Peyer's patch (tissue), 4 donors: ENCODE results near the gene ZNFX1. TPM values are rescaled to one million over a fixed set of nuclear protein-coding genes. Genes with fewer than 3 reads are reported as not detected.

ENCODE experiments used
- DNase-seq, 3 donors: peaks; one replicate each; pipeline ENCODE4 v3.0.0-alpha.2; 2017 to 2019
- H3K27ac ChIP-seq, 4 donors: fragments of 200-600 bp; sonication (generic); one replicate each; pipeline ENCODE4 v1.5.1; 2016 to 2019
- H3K27me3 ChIP-seq, 2 donors: fragments of 200-600 bp; sonication (generic); one replicate each; pipeline ENCODE4 v1.5.1; 2019
- H3K36me3 ChIP-seq, 3 donors: fragments of 200-600 bp; sonication (generic); one replicate each; pipeline ENCODE4 v1.5.1; 2016 to 2019
- H3K4me1 ChIP-seq, 4 donors: fragments of 200-600 bp; sonication (generic); one replicate each; pipeline ENCODE4 v1.5.1; 2016 to 2019
- H3K4me3 ChIP-seq, 4 donors: fragments of 200-600 bp; sonication (generic); 1 replicate in 3 of 4; 2 replicates in 1 of 4; pipeline ENCODE4 v1.5.1; 2016 to 2019; ENCODE audit warnings: mild to moderate bottlenecking in 1 of 4
- H3K9me3 ChIP-seq, 4 donors: fragments of 200-600 bp; sonication (generic); one replicate each; pipeline ENCODE4 v1.5.1; 2016 to 2019; ENCODE audit warnings: mild to moderate bottlenecking in 1 of 4
- POLR2A ChIP-seq, 2 donors: fragments of 450-650 bp; IDR thresholded peaks; one replicate each; pipeline ENCODE4 v1.5.1; 2017; ENCODE audit warnings: antibody characterized with exemption in 2 of 2, mild to moderate bottlenecking in 2 of 2, moderate library complexity in 2 of 2
- total RNA-seq, 4 donors: library from RNA; depleted of rRNA; stranded (reverse); fragments of >200 nt; gene quantifications; one replicate each; pipeline ENCODE4 v1.1.0, GENCODE V29; 2016
- TF ChIP-seq, protein P1 (sequence below), 6 experiments: fragments of 450-650 bp in 4 of 6; fragments of 200-600 bp in 2 of 6; sonication (generic) in 1 of 6; IDR thresholded peaks; one replicate each; pipeline ENCODE4 v1.5.1; 2017 to 2019; ENCODE audit warnings: antibody characterized with exemption in 6 of 6, mild to moderate bottlenecking in 3 of 6, moderate library complexity in 1 of 6

ZNFX1 gene
- total RNA-seq = 10 to 100 TPM; 33.4 to 40.3 (median 36.4) TPM

DNA sequence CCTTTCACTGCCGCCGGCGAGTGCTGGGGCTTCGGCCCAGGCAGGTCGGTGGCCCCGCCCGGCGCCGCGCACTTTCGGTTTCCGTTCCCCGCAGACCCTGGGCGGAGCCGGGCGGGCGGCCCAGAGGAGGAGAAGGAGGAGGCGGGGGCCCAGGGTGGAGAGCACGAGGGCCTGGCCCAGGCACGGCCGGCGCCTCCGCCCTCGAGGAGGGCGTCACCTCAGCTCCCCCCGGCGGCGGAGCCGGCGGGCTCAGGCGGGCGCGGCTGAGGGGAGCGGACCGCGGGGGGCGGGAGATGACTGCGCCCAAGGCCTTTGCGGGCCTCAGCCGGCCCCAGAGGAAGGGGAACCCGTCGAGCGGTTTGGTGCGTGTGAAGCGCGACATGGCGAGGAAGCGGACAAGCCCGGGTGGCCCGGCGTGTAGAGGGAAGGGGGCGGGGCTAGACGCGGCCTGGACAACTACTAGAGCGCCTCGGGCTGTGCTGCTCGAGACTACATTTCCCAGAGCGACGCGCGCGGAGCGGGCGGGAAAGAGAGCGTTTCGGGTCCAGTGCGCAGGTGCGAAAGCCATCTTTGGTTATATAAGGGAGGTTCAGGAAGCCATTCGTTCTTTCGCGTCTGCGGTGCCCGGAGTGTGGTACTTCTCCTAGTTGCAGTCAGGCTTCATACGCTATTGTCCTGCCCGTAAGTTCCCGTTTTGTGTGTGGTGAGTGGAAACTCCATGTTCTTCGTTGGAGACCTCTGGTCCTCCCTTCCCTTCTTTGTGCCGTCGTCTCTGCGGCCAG lies at the start of gene ZNFX1:
ZNFX1 (minus strand) TSS at position 22 of the 782 bp plus-strand sequence. CDS start 2,218 bp downstream, outside the sequence.
- H3K27me3 ChIP-seq = no peaks in the 10 kb centered on the region
- H3K4me1 ChIP-seq = peaks cover 0 to 33% (median 4%) of the 10 kb centered on the region in 4 donors

DNA sequence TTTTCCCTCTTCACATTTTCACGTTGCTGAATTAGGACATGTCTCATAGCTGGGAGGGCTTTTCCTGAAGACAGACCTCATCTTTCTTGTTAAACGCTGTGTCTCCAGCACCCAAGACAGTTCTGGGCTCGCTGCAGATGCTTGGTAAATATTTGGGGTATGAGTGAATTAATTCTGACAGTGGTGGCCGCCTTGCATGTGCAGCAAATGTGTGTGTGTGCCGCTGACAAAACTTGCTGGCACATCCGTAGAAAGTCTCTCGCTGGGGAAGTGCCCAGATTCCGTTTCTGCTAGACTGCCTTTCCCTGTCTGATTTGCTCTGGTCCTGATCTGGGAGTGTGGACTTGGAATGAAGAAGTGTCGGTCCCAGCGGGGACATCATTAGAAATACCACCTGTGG lies 48.2 kb upstream of the ZNFX1 start:
- no peaks in the 10 kb centered on the region for H3K27me3 ChIP-seq
- H3K4me1 ChIP-seq = no peaks in the 10 kb centered on the region
- no peak for DNase-seq
- no peak overlapping the region for H3K27ac ChIP-seq
- H3K4me3 ChIP-seq = no peak overlapping the region
- H3K36me3 ChIP-seq = no peaks in the 10 kb centered on the region
- no peak for TF ChIP-seq POLR2A (IDR thresholded peaks at IDR 0.05)
- TF ChIP-seq, protein P1, sequence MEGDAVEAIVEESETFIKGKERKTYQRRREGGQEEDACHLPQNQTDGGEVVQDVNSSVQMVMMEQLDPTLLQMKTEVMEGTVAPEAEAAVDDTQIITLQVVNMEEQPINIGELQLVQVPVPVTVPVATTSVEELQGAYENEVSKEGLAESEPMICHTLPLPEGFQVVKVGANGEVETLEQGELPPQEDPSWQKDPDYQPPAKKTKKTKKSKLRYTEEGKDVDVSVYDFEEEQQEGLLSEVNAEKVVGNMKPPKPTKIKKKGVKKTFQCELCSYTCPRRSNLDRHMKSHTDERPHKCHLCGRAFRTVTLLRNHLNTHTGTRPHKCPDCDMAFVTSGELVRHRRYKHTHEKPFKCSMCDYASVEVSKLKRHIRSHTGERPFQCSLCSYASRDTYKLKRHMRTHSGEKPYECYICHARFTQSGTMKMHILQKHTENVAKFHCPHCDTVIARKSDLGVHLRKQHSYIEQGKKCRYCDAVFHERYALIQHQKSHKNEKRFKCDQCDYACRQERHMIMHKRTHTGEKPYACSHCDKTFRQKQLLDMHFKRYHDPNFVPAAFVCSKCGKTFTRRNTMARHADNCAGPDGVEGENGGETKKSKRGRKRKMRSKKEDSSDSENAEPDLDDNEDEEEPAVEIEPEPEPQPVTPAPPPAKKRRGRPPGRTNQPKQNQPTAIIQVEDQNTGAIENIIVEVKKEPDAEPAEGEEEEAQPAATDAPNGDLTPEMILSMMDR (IDR thresholded peaks at IDR 0.05) = no peak
- no peaks in the 10 kb centered on the region for H3K9me3 ChIP-seq

More for the DNA sequence above, at the start of gene ZNFX1:
- peaks cover 0 to 14% (median 7%) of the 10 kb centered on the region in 4 donors for H3K9me3 ChIP-seq
- peaks cover 0 to 53% (median 6%) of the 10 kb centered on the region in 3 donors for H3K36me3 ChIP-seq
- H3K27ac ChIP-seq = peak within 1 kb of the TSS; percentile 96 to 99 (median 98)
- peak; percentile 99 for TF ChIP-seq POLR2A (IDR thresholded peaks at IDR 0.05)
- TF ChIP-seq, protein P1 (IDR thresholded peaks at IDR 0.05) = peak in 1 of 6 experiments; percentile 5
- peak; percentile 100 for DNase-seq
- peak within 1 kb of the TSS; percentile 60 to 99 (median 87) for H3K4me3 ChIP-seq

DNA sequence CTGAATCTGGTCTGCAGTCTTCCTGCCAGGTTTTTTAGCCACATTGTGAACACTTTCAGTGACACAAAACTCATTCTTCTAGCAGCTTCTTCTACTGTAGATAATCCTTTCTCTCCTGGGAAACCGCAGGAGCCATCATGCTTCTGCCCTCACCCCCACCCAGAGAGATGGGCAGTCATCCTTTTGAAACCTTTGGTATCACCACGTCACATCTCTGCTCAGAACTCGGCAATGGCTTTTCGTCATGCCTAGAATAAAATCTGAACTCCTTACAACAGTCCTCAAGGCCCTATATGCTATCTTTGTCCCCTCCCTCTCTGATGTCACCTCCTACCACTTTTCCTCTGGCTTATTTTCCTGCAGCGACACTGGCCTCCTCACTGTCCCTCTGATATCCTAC lies 46.4 kb upstream of the ZNFX1 start:
- Histone ChIP-seq H3K36me3 (no peaks in the 10 kb centered on the region), H3K4me3 (no peak overlapping the region), H3K27ac (no peak overlapping the region), H3K4me1 (peaks cover 0 to 2% (median 0%) of the 10 kb centered on the region in 4 donors), H3K27me3 (peaks cover 0 to 3% of the 10 kb centered on the region in 2 donors), H3K9me3 (no peaks in the 10 kb centered on the region)
- TF ChIP-seq, protein P1 (IDR thresholded peaks at IDR 0.05) = no peak
- no peak for TF ChIP-seq POLR2A (IDR thresholded peaks at IDR 0.05)
- no peak for DNase-seq

DNA sequence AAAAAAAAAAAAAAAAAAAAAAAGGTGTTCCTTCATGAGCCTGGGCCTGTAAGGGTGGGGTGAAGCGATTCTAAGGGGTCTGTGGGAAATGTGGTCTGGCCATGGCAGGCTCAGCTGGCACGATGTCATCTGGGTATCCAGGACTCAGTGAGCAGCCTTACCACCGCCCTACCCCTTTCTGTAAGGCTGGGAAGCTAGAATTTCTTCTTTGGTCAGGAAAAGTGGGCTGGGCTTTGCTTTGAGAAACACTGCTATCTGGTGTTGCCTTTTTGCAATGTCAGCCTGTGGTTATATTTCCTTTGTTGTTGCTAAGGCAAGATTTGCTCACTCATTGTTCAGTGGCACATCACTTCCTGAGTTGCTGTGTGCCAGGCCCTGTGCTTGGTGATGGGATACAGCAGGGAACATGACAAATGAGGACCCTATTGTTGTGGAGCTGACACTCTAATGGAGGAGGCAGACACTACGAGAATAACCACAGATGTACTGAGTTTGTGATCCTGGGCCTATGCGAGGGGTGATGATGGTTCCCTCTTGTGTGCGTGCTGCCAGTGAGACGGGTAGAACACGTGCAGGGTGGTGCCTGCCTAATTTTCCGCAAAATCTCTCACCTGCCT lies 45.9 kb upstream of the ZNFX1 start:
- TF ChIP-seq, protein P1 (IDR thresholded peaks at IDR 0.05) = peak in 3 of 6 experiments; percentile 14 to 39 (median 39)
- no peak for TF ChIP-seq POLR2A (IDR thresholded peaks at IDR 0.05)
- Histone ChIP-seq H3K4me3 (no peak overlapping the region), H3K4me1 (peaks cover 0 to 8% (median 1%) of the 10 kb centered on the region in 4 donors), H3K9me3 (no peaks in the 10 kb centered on the region), H3K27me3 (peaks cover 0 to 7% of the 10 kb centered on the region in 2 donors), H3K36me3 (no peaks in the 10 kb centered on the region), H3K27ac (no peak overlapping the region)
- peak in 1 of 3 donors; percentile 48 for DNase-seq

DNA sequence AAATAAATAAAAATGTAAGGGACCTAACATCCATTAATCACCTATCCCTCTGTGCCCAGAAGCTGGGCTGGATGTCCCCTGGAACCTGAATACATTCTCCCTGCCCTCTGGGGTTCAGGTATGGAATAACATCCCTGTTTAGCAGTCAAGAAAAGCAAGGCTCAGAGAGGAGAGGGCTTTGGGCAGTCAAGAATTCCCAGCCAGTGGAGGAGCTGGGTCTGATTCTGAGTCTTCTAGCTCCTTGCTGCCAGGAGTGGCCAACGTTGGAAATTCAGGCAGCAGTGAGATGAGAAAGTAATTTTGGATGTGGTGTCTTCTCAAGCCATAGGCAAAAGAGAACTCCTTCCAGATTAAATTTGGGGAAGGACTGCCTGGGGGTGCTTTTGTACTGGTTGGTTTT lies 42.6 kb upstream of the ZNFX1 start:
- peaks cover 0 to 17% of the 10 kb centered on the region in 2 donors for H3K27me3 ChIP-seq
- H3K27ac ChIP-seq = no peak overlapping the region
- no peaks in the 10 kb centered on the region for H3K9me3 ChIP-seq
- DNase-seq = no peak
- no peaks in the 10 kb centered on the region for H3K36me3 ChIP-seq
- no peak overlapping the region for H3K4me3 ChIP-seq
- TF ChIP-seq, protein P1 (IDR thresholded peaks at IDR 0.05) = peak in 2 of 6 experiments; percentile 12 to 21
- no peak for TF ChIP-seq POLR2A (IDR thresholded peaks at IDR 0.05)
- H3K4me1 ChIP-seq = peaks cover 0 to 15% (median 4%) of the 10 kb centered on the region in 4 donors
